ENCODE data around the gene HLA-DQB1. TPM values are rescaled to one million over a fixed set of nuclear protein-coding genes. Genes with fewer than 3 reads are reported as not detected.
"Not testable (repeated sequence)": the region's sequence is repeated elsewhere in the genome, so short reads cannot be mapped to it uniquely, and the experiment has no call there.

The HLA-DQB1 gene
- total RNA-seq (2014; rRNA removed; shearing (Covaris generic); ENCODE audit: low replicate concordance) = not detected in 2 replicates

- H3K27me3 ChIP-seq = no peaks in the 10 kb centered on the region
- no peak for DNase-seq
- no peaks in the 10 kb centered on the region for H3K36me3 ChIP-seq
- H3K9me3 ChIP-seq = no peaks in the 10 kb centered on the region
- H3K4me3 ChIP-seq = no peak within 1 kb of the TSS
Measured at GRCh38 chr6:32666420-32667300, at the start of gene HLA-DQB1. Gene HLA-DQB1, minus strand, starts transcription at chr6:32666657. Its CDS starts 50 bp downstream, at chr6:32666607.

- Histone ChIP-seq H3K9me3 (no peaks in the 10 kb centered on the region), H3K4me3 (no peak overlapping the region), H3K36me3 (no peaks in the 10 kb centered on the region), H3K27me3 (peaks cover 2% of the 10 kb centered on the region; the same call in 1 of the 2 replicates)
- no peak for DNase-seq
Measured at GRCh38 chr6:32713241-32713640, 46.8 kb upstream of the HLA-DQB1 start.

- Histone ChIP-seq H3K36me3 (no peaks in the 10 kb centered on the region), H3K27me3 (peaks cover 3% of the 10 kb centered on the region; the same call in 1 of the 2 replicates), H3K4me3 (no peak overlapping the region), H3K9me3 (no peaks in the 10 kb centered on the region)
- no peak for DNase-seq
Measured at GRCh38 chr6:32709625-32710024, 43.2 kb upstream of the HLA-DQB1 start.

GRCh38 chr6:32705164-32705563 is 38.7 kb upstream of the HLA-DQB1 start:
- H3K4me3 ChIP-seq, H3K9me3 ChIP-seq, H3K36me3 ChIP-seq, DNase-seq: not testable (repeated sequence)
- H3K27me3 ChIP-seq = peaks cover 24% of the 10 kb centered on the region

- no peak overlapping the region for H3K4me3 ChIP-seq
- H3K9me3 ChIP-seq = no peaks in the 10 kb centered on the region
- no peak for DNase-seq
- no peaks in the 10 kb centered on the region for H3K36me3 ChIP-seq
- H3K27me3 ChIP-seq = peaks cover 29% of the 10 kb centered on the region
Measured at GRCh38 chr6:32703347-32703746, 36.9 kb upstream of the HLA-DQB1 start.

- H3K9me3 ChIP-seq = no peaks in the 10 kb centered on the region
- H3K27me3 ChIP-seq = peaks cover 39% of the 10 kb centered on the region
- no peak for DNase-seq
- no peak overlapping the region for H3K4me3 ChIP-seq
- H3K36me3 ChIP-seq = no peaks in the 10 kb centered on the region
Measured at GRCh38 chr6:32700391-32701040, 34.1 kb upstream of the HLA-DQB1 start.

- DNase-seq = no peak
- H3K9me3 ChIP-seq = no peaks in the 10 kb centered on the region
Measured at GRCh38 chr6:32697031-32697430, 30.6 kb upstream of the HLA-DQB1 start.

GRCh38 chr6:32692019-32692418 is 25.6 kb upstream of the HLA-DQB1 start:
- Histone ChIP-seq H3K9me3 (no peaks in the 10 kb centered on the region), H3K4me3 (no peak overlapping the region), H3K36me3 (no peaks in the 10 kb centered on the region), H3K27me3 (peaks cover 6% of the 10 kb centered on the region)
- DNase-seq = peak; percentile 3

More at GRCh38 chr6:32697031-32697430, 30.6 kb upstream of the HLA-DQB1 start:
- Histone ChIP-seq H3K4me3 (no peak overlapping the region), H3K36me3 (no peaks in the 10 kb centered on the region), H3K27me3 (peaks cover 23% of the 10 kb centered on the region)

- Histone ChIP-seq H3K4me3 (no peak overlapping the region), H3K27me3 (peaks cover 3% of the 10 kb centered on the region; the same call in 1 of the 2 replicates), H3K9me3 (no peaks in the 10 kb centered on the region), H3K36me3 (no peaks in the 10 kb centered on the region)
- no peak for DNase-seq
Measured at GRCh38 chr6:32689531-32690501, 23.4 kb upstream of the HLA-DQB1 start.

- Histone ChIP-seq H3K4me3 (no peak overlapping the region), H3K27me3 (peaks cover 4% of the 10 kb centered on the region; the same call in 1 of the 2 replicates), H3K9me3 (no peaks in the 10 kb centered on the region), H3K36me3 (no peaks in the 10 kb centered on the region)
- no peak for DNase-seq
Measured at GRCh38 chr6:32685603-32686002, 19.1 kb upstream of the HLA-DQB1 start.

- H3K4me3 ChIP-seq = no peak overlapping the region
- no peaks in the 10 kb centered on the region for H3K36me3 ChIP-seq
- H3K27me3 ChIP-seq = peaks cover 2% of the 10 kb centered on the region; the same call in 1 of the 2 replicates
- no peak for DNase-seq
- H3K9me3 ChIP-seq = no peaks in the 10 kb centered on the region
Measured at GRCh38 chr6:32684246-32684645, 17.8 kb upstream of the HLA-DQB1 start.

- H3K9me3 ChIP-seq = no peaks in the 10 kb centered on the region
- DNase-seq = no peak
- H3K27me3 ChIP-seq = peaks cover 2% of the 10 kb centered on the region; the same call in 1 of the 2 replicates
- H3K4me3 ChIP-seq = no peak overlapping the region
- H3K36me3 ChIP-seq = no peaks in the 10 kb centered on the region
Measured at GRCh38 chr6:32680055-32680454, 13.6 kb upstream of the HLA-DQB1 start.

- no peaks in the 10 kb centered on the region for H3K36me3 ChIP-seq
- H3K9me3 ChIP-seq = no peaks in the 10 kb centered on the region
- H3K4me3 ChIP-seq = no peak overlapping the region
- no peak for DNase-seq
- peaks cover 2% of the 10 kb centered on the region; the same call in 1 of the 2 replicates for H3K27me3 ChIP-seq
Measured at GRCh38 chr6:32679492-32679891, 13.0 kb upstream of the HLA-DQB1 start.

- not testable (repeated sequence) for H3K27me3 ChIP-seq
Measured at GRCh38 chr6:32674123-32674522, 7.7 kb upstream of the HLA-DQB1 start.

GRCh38 chr6:32671908-32672307 is 5.5 kb upstream of the HLA-DQB1 start:
- H3K36me3 ChIP-seq, DNase-seq, H3K9me3 ChIP-seq, H3K27me3 ChIP-seq, H3K4me3 ChIP-seq: not testable (repeated sequence)

More at GRCh38 chr6:32674123-32674522, 7.7 kb upstream of the HLA-DQB1 start:
- H3K4me3 ChIP-seq, H3K9me3 ChIP-seq, H3K36me3 ChIP-seq, DNase-seq: not testable (repeated sequence)

GRCh38 chr6:32669893-32670292 is 3.4 kb upstream of the HLA-DQB1 start:
- no peaks in the 10 kb centered on the region for H3K27me3 ChIP-seq
- H3K4me3 ChIP-seq = no peak overlapping the region
- DNase-seq = no peak
- H3K9me3 ChIP-seq = no peaks in the 10 kb centered on the region
- no peaks in the 10 kb centered on the region for H3K36me3 ChIP-seq
